K562 (cell line): ENCODE data around the gene ISG20.

Experiments
- CBX5 ChIP-seq: IDR thresholded peaks from 2 replicates; pipeline ENCODE4 v1.6.1; 2014; ENCODE audit warnings: low read depth, borderline replicate concordance
- CTCF ChIP-seq, 3 experiments: IDR thresholded peaks in 2 of 3; conservative IDR thresholded peaks in 1 of 3; 2 replicates each; pipeline ENCODE4 v1.5.1; 2011 to 2012; ENCODE audit warnings: low read length in 3 of 3, mild to moderate bottlenecking in 3 of 3, control low read depth in 2 of 3, improper control_type of control experiment in 1 of 3, inconsistent platforms in 1 of 3, low read depth in 1 of 3, mixed read lengths in 1 of 3, moderate library complexity in 1 of 3; ENCODE audit not compliant: insufficient read depth in 2 of 3
- DDX20 ChIP-seq: fragments of 450-650 bp; IDR thresholded peaks from 2 replicates; pipeline ENCODE4 v1.6.1; 2016; ENCODE audit warnings: missing genetic modification characterization, low read depth, mild to moderate bottlenecking, missing compliant biosample characterization, moderate library complexity
- EZH2 ChIP-seq: IDR thresholded peaks from 2 replicates; pipeline ENCODE4 v1.6.1; 2012; ENCODE audit warnings: low read depth, mild to moderate bottlenecking, inconsistent platforms, low read length, borderline replicate concordance
- GABPA ChIP-seq: fragments of 200-800 bp; sonication (Bioruptor generic); conservative IDR thresholded peaks from 2 replicates; pipeline ENCODE4 v1.6.1; 2016; ENCODE audit warnings: low read depth, missing genetic modification characterization, missing compliant biosample characterization
- JUN ChIP-seq, 2 experiments: sonication (generic) in 1 of 2; formaldehyde crosslinking in 1 of 2; IDR thresholded peaks; 2 replicates each; pipeline versions ENCODE4 v1.6.1 to v1.8.0; 2012 to 2022; ENCODE audit warnings: borderline replicate concordance in 2 of 2, mild to moderate bottlenecking in 2 of 2, improper control_type of control experiment in 1 of 2, low read depth in 1 of 2, low read length in 1 of 2, missing genetic modification reagents in 1 of 2
- NR0B1 ChIP-seq: fragments of 450-650 bp; IDR thresholded peaks from one replicate; pipeline ENCODE4 v1.6.1; 2018; ENCODE audit warnings: mild to moderate bottlenecking, moderate library complexity; ENCODE audit not compliant: partially characterized antibody
- PHF20 ChIP-seq: fragments of 450-650 bp; IDR thresholded peaks from 2 replicates; pipeline ENCODE4 v1.6.1; 2018; ENCODE audit not compliant: partially characterized antibody
- POLR2AphosphoS5 ChIP-seq: IDR thresholded peaks from 2 replicates; pipeline ENCODE4 v1.6.1; 2011; ENCODE audit warnings: mild to moderate bottlenecking, low read depth, low read length, moderate library complexity; ENCODE audit not compliant: control insufficient read depth, insufficient read depth
- RAD21 ChIP-seq, 2 experiments: fragments of 250-450 bp in 1 of 2; fragments of 450-650 bp in 1 of 2; sonication (Bioruptor Pico) in 1 of 2; formaldehyde crosslinking in 1 of 2; IDR thresholded peaks in 1 of 2; conservative IDR thresholded peaks in 1 of 2; 2 replicates each; pipeline versions ENCODE4 v1.4.0 to v1.8.0; 2020 to 2022; ENCODE audit warnings: mild to moderate bottlenecking in 2 of 2, moderate library complexity in 1 of 2
- ZNF140 ChIP-seq: fragments of 250-450 bp; sonication (Bioruptor Pico); IDR thresholded peaks from 2 replicates; pipeline ENCODE4 v1.8.0; 2021; ENCODE audit warnings: moderate library complexity, mild to moderate bottlenecking, inconsistent platforms

- TF ChIP-seq EZH2, result no peak
- no peak for TF ChIP-seq ZNF140 (CRISPR knock-in tag)
- TF ChIP-seq NR0B1, result no peak
- TF ChIP-seq CTCF (IDR thresholded peaks at IDR 0.05 in 2 of 3, conservative IDR thresholded peaks at IDR 0.05 in 1 of 3; ENCODE audit: insufficient read depth in 2 of 3, low read depth in 1 of 3, low read length in 3 of 3), result no peak
- no peak for TF ChIP-seq POLR2AphosphoS5
- TF ChIP-seq RAD21 (CRISPR knock-in tag; conservative IDR thresholded peaks at IDR 0.05 in 1 of 2, IDR thresholded peaks at IDR 0.05 in 1 of 2), result no peak
- no peak for TF ChIP-seq PHF20
- no peak for TF ChIP-seq GABPA (tag)
- TF ChIP-seq CBX5, result no peak
- no peak for TF ChIP-seq JUN (IDR thresholded peaks at IDR 0.05; ENCODE audit: borderline replicate concordance, low read depth, low read length)
- TF ChIP-seq JUN (CRISPR knock-in tag; IDR thresholded peaks at IDR 0.05; ENCODE audit: borderline replicate concordance), result no peak
- TF ChIP-seq DDX20 (tag), result no peak
These were observed 22.6 kb upstream of the ISG20 start for GRCh38 chr15:88616240-88616639.
